IPS-18c (cell line): ENCODE measurements around the gene MYPOP.

Source experiments
- H3K4me3 ChIP-seq: 2 replicates; pipeline ENCODE4 v1.7.0; 2013; ENCODE audit warnings: low read depth, mild to moderate bottlenecking, low read length, moderate library complexity; ENCODE audit not compliant: insufficient read depth
- H3K9me3 ChIP-seq: one replicate; pipeline ENCODE4 v1.6.1; 2013; ENCODE audit warnings: mild to moderate bottlenecking, low read length, moderate library complexity; ENCODE audit not compliant: control insufficient read depth, insufficient read depth

MYPOP gene

GRCh38 chr19:45901912-45902650, at the start of gene MYPOP:
Gene MYPOP (minus strand): TSS chr19:45902613. CDS start chr19:45901773, 840 bp downstream.
- H3K4me3 ChIP-seq = peak within 1 kb of the TSS; percentile 76
- H3K9me3 ChIP-seq = peaks cover 2% of the 10 kb centered on the region

GRCh38 chr19:45947926-45948325, 45.5 kb upstream of the MYPOP start:
- peaks cover 3% of the 10 kb centered on the region for H3K9me3 ChIP-seq

GRCh38 chr19:45940515-45940805, 38.0 kb upstream of the MYPOP start:
- Histone ChIP-seq H3K4me3 (no peak overlapping the region), H3K9me3 (peaks cover 3% of the 10 kb centered on the region)

More at GRCh38 chr19:45947926-45948325, 45.5 kb upstream of the MYPOP start:
- no peak overlapping the region for H3K4me3 ChIP-seq

- H3K4me3 ChIP-seq = no peak overlapping the region
- peaks cover 3% of the 10 kb centered on the region for H3K9me3 ChIP-seq
Measured at GRCh38 chr19:45939792-45940514, 37.5 kb upstream of the MYPOP start.

GRCh38 chr19:45938733-45939319, 36.4 kb upstream of the MYPOP start:
- no peak overlapping the region for H3K4me3 ChIP-seq
- no peaks in the 10 kb centered on the region for H3K9me3 ChIP-seq

- H3K9me3 ChIP-seq = no peaks in the 10 kb centered on the region
- no peak overlapping the region for H3K4me3 ChIP-seq
Measured at GRCh38 chr19:45935267-45935666, 32.9 kb upstream of the MYPOP start.

GRCh38 chr19:45934551-45935230, 32.3 kb upstream of the MYPOP start:
- Histone ChIP-seq H3K9me3 (no peaks in the 10 kb centered on the region), H3K4me3 (no peak overlapping the region)

- Histone ChIP-seq H3K9me3 (no peaks in the 10 kb centered on the region), H3K4me3 (no peak overlapping the region)
Measured at GRCh38 chr19:45933759-45934158, 31.3 kb upstream of the MYPOP start.

- Histone ChIP-seq H3K9me3 (no peaks in the 10 kb centered on the region), H3K4me3 (no peak overlapping the region)
Measured at GRCh38 chr19:45931055-45931454, 28.6 kb upstream of the MYPOP start.

- Histone ChIP-seq H3K4me3 (no peak overlapping the region), H3K9me3 (no peaks in the 10 kb centered on the region)
Measured at GRCh38 chr19:45929247-45929646, 26.8 kb upstream of the MYPOP start.

GRCh38 chr19:45927565-45928261, 25.3 kb upstream of the MYPOP start:
- H3K9me3 ChIP-seq = no peaks in the 10 kb centered on the region
- peak overlapping the region; percentile 49; the same call in 1 of the 2 replicates for H3K4me3 ChIP-seq

- H3K9me3 ChIP-seq = no peaks in the 10 kb centered on the region
- H3K4me3 ChIP-seq = no peak overlapping the region
Measured at GRCh38 chr19:45924891-45925447, 22.6 kb upstream of the MYPOP start.

GRCh38 chr19:45922281-45922680, 19.9 kb upstream of the MYPOP start:
- no peaks in the 10 kb centered on the region for H3K9me3 ChIP-seq
- H3K4me3 ChIP-seq = no peak overlapping the region

GRCh38 chr19:45920458-45920857, 18.0 kb upstream of the MYPOP start:
- Histone ChIP-seq H3K9me3 (no peaks in the 10 kb centered on the region), H3K4me3 (no peak overlapping the region)

GRCh38 chr19:45919678-45920077, 17.3 kb upstream of the MYPOP start:
- no peaks in the 10 kb centered on the region for H3K9me3 ChIP-seq

GRCh38 chr19:45918721-45919120, 16.3 kb upstream of the MYPOP start:
- Histone ChIP-seq H3K9me3 (no peaks in the 10 kb centered on the region), H3K4me3 (no peak overlapping the region)

More at GRCh38 chr19:45919678-45920077, 17.3 kb upstream of the MYPOP start:
- H3K4me3 ChIP-seq = no peak overlapping the region
